Stimulated activated CD8-positive, alpha-beta memory T cell treated with anti-CD3 and anti-CD28 coated beads, Interleukin-7, amount 100 ng/mL, for 24 hours (primary cell): Measurements from ENCODE around the gene GPR39.

Experiments used
- DNase-seq: peaks from one replicate; pipeline ENCODE4 v3.0.0-alpha.2; 2020; ENCODE audit warnings: low read depth

GPR39 gene

GRCh38 chr2:132605236-132606180 is 188.9 kb downstream of the GPR39 start:
- DNase-seq = no peak

GRCh38 chr2:132606649-132607048 is 190.0 kb downstream of the GPR39 start:
- DNase-seq = no peak

GRCh38 chr2:132607426-132608090 is 191.0 kb downstream of the GPR39 start:
- DNase-seq = no peak

GRCh38 chr2:132608311-132608710 is 191.7 kb downstream of the GPR39 start:
- no peak for DNase-seq

- DNase-seq = no peak
These were observed 192.7 kb downstream of the GPR39 start for GRCh38 chr2:132609101-132609890.

GRCh38 chr2:132611719-132612118 is 195.1 kb downstream of the GPR39 start:
- DNase-seq = no peak

GRCh38 chr2:132615329-132616085 is 198.9 kb downstream of the GPR39 start:
- DNase-seq = no peak

- DNase-seq = no peak
These were observed 201.4 kb downstream of the GPR39 start for GRCh38 chr2:132617989-132618388.

GRCh38 chr2:132618734-132619133 is 202.1 kb downstream of the GPR39 start:
- DNase-seq = no peak

- DNase-seq = no peak
These were observed 203.5 kb downstream of the GPR39 start for GRCh38 chr2:132620115-132620514.

- DNase-seq = no peak
These were observed 204.7 kb downstream of the GPR39 start for GRCh38 chr2:132621131-132621875.

- no peak for DNase-seq
These were observed 206.7 kb downstream of the GPR39 start for GRCh38 chr2:132623096-132623839.

- no peak for DNase-seq
These were observed 210.9 kb downstream of the GPR39 start for GRCh38 chr2:132627536-132627935.

GRCh38 chr2:132632000-132632649 is 215.5 kb downstream of the GPR39 start:
- no peak for DNase-seq

- DNase-seq = no peak
These were observed 217.0 kb downstream of the GPR39 start for GRCh38 chr2:132633635-132634034.

- DNase-seq = no peak
These were observed 219.7 kb downstream of the GPR39 start for GRCh38 chr2:132636346-132636745.

- no peak for DNase-seq
These were observed 221.9 kb downstream of the GPR39 start for GRCh38 chr2:132638313-132639040.

- DNase-seq = no peak
These were observed 223.5 kb downstream of the GPR39 start for GRCh38 chr2:132640116-132640515.

- no peak for DNase-seq
These were observed 225.2 kb downstream of the GPR39 start for GRCh38 chr2:132641819-132642218.
